A549 (cell line): Measurements from ENCODE around the gene LRIT2. TPM values are rescaled to one million over a fixed set of nuclear protein-coding genes. Genes with fewer than 3 reads are reported as not detected.

Experiments
- ATAC-seq, 2 experiments: fragments of 200-7000 bp in 1 of 2; fragments of >200 bp in 1 of 2; cut with Nextera tagmentation in 1 of 2; cut with Tn5 transposase in 1 of 2; 3 replicates each; pipeline versions ENCODE4 v1.8.0 to v1.9.1; 2018 to 2020; ENCODE audit warnings: mild to moderate bottlenecking in 1 of 2, moderate library complexity in 1 of 2
- CTCF ChIA-PET: fragments of 300-600 bp; sonication (Branson Sonifier 250); formaldehyde crosslinking; extraction: SDS; loops from one replicate; lab custom pipeline; 2021; ENCODE audit warnings: antibody characterized with exemption, inconsistent platforms; lab: Yijun Ruan, JAX
- POLR2A ChIA-PET: fragments of 350-600 bp; formaldehyde crosslinking; extraction: SDS; loops from one replicate; lab custom pipeline; 2021; ENCODE audit warnings: antibody characterized with exemption, inconsistent platforms; lab: Yijun Ruan, JAX
- DNase-seq, 2 experiments: peaks; one replicate each; pipeline versions ENCODE4 v3.0.0 to v3.0.0-alpha.2; 2011 to 2016; ENCODE audit warnings: low read depth in 1 of 2, low spot score in 1 of 2
- FAIRE-seq: peaks from 2 replicates; lab custom pipeline; 2011; peaks lifted over from hg19 to GRCh38; lab: Jason Lieb, UNC
- H3K27ac ChIP-seq, 2 experiments: fragments of >200 bp; sonication (Bioruptor Twin); formaldehyde crosslinking; 3 replicates each; pipeline ENCODE4 v1.5.1; 2016 to 2017
- H3K4me1 ChIP-seq: fragments of >200 bp; sonication (Bioruptor Twin); formaldehyde crosslinking; 3 replicates; pipeline ENCODE4 v1.6.1; 2016
- H3K4me2 ChIP-seq: fragments of >200 bp; sonication (Bioruptor Twin); formaldehyde crosslinking; 3 replicates; pipeline ENCODE4 v1.6.1; 2016
- H3K4me3 ChIP-seq: fragments of >200 bp; sonication (Bioruptor Twin); formaldehyde crosslinking; 3 replicates; pipeline ENCODE4 v1.5.1; 2016
- H3K9me3 ChIP-seq: fragments of >200 bp; sonication (Bioruptor Twin); formaldehyde crosslinking; 3 replicates; pipeline ENCODE4 v1.6.1; 2016
- BCL3 ChIP-seq: fragments of >200 bp; sonication (Bioruptor Twin); formaldehyde crosslinking; IDR thresholded peaks from 3 replicates; pipeline ENCODE4 v1.6.1; 2016
- CBX2 ChIP-seq: fragments of 200-600 bp; sonication (generic); IDR thresholded peaks from 2 replicates; pipeline ENCODE4 v1.6.1; 2016; ENCODE audit warnings: low read depth, mild to moderate bottlenecking, borderline replicate concordance
- CBX8 ChIP-seq: fragments of 200-600 bp; sonication (generic); IDR thresholded peaks from 2 replicates; pipeline ENCODE4 v1.6.1; 2016
- EP300 ChIP-seq, 2 experiments: fragments of >200 bp; sonication (Bioruptor Twin); formaldehyde crosslinking; IDR thresholded peaks; 2 replicates in 1 of 2; 3 replicates in 1 of 2; pipeline ENCODE4 v1.6.1; 2016 to 2017
- FOSB ChIP-seq: fragments of 250-450 bp; sonication (Bioruptor Pico); IDR thresholded peaks from 2 replicates; pipeline ENCODE4 v1.5.0; 2020; ENCODE audit warnings: mild to moderate bottlenecking, moderate library complexity
- GATA3 ChIP-seq: IDR thresholded peaks from 2 replicates; pipeline ENCODE4 v1.6.1; 2012; ENCODE audit warnings: borderline replicate concordance
- HDAC2 ChIP-seq: fragments of 200-600 bp; sonication (generic); IDR thresholded peaks from 2 replicates; pipeline ENCODE4 v1.6.1; 2016
- HES2 ChIP-seq: fragments of >200 bp; sonication (Bioruptor Twin); formaldehyde crosslinking; IDR thresholded peaks from 2 replicates; pipeline ENCODE4 v1.6.1; 2016
- HEYL ChIP-seq: fragments of 250-450 bp; sonication (Bioruptor Pico); IDR thresholded peaks from 2 replicates; pipeline ENCODE4 v1.8.0; 2021; ENCODE audit warnings: mild to moderate bottlenecking, moderate library complexity
- HOXB13 ChIP-seq: fragments of 250-450 bp; sonication (Bioruptor Pico); IDR thresholded peaks from 2 replicates; pipeline ENCODE4 v1.5.0; 2020; ENCODE audit warnings: low read depth, mild to moderate bottlenecking, moderate library complexity
- HOXB5 ChIP-seq: fragments of 250-450 bp; sonication (Bioruptor Pico); IDR thresholded peaks from 2 replicates; pipeline ENCODE4 v1.5.0; 2020; ENCODE audit warnings: mild to moderate bottlenecking, moderate library complexity
- JUN ChIP-seq, 2 experiments: fragments of >200 bp; sonication (Bioruptor Twin); formaldehyde crosslinking; IDR thresholded peaks; 2 replicates in 1 of 2; 3 replicates in 1 of 2; pipeline ENCODE4 v1.6.1; 2016 to 2017
- KDM1A ChIP-seq: fragments of 200-600 bp; sonication (generic); IDR thresholded peaks from 2 replicates; pipeline ENCODE4 v1.6.1; 2016; ENCODE audit warnings: low read depth, mild to moderate bottlenecking
- KDM5A ChIP-seq: fragments of 200-600 bp; sonication (generic); IDR thresholded peaks from 2 replicates; pipeline ENCODE4 v1.6.1; 2016; ENCODE audit warnings: antibody characterized with exemption, mild to moderate bottlenecking
- MAZ ChIP-seq: fragments of 150-350 bp; IDR thresholded peaks from 2 replicates; pipeline ENCODE4 v1.6.1; 2014; ENCODE audit warnings: antibody characterized with exemption, low read depth, low read length, borderline replicate concordance
- NPAS2 ChIP-seq: fragments of 250-450 bp; sonication (Bioruptor Pico); IDR thresholded peaks from 2 replicates; pipeline ENCODE4 v1.8.0; 2022; ENCODE audit warnings: mild to moderate bottlenecking, moderate library complexity, borderline replicate concordance
- NR3C1 ChIP-seq: fragments of >200 bp; sonication (Bioruptor Twin); formaldehyde crosslinking; IDR thresholded peaks from 3 replicates; pipeline ENCODE4 v1.6.1; 2017
- PHF8 ChIP-seq: fragments of 200-600 bp; sonication (generic); IDR thresholded peaks from 2 replicates; pipeline ENCODE4 v1.6.1; 2016; ENCODE audit warnings: low read depth, mild to moderate bottlenecking, antibody characterized with exemption, moderate library complexity, borderline replicate concordance
- POLR2A ChIP-seq: IDR thresholded peaks from 2 replicates; pipeline ENCODE4 v1.6.1; 2012; ENCODE audit warnings: mild to moderate bottlenecking, low read length
- POLR2AphosphoS2 ChIP-seq: conservative IDR thresholded peaks from 2 replicates; pipeline ENCODE4 v1.6.1; 2012; ENCODE audit warnings: low read length, improper control_type of control experiment, inconsistent platforms
- RAD21 ChIP-seq, 2 experiments: fragments of >200 bp in 1 of 2; sonication (Bioruptor Twin) in 1 of 2; formaldehyde crosslinking in 1 of 2; IDR thresholded peaks in 1 of 2; conservative IDR thresholded peaks in 1 of 2; 2 replicates in 1 of 2; 3 replicates in 1 of 2; pipeline ENCODE4 v1.6.1; 2012 to 2018; ENCODE audit warnings: inconsistent platforms in 1 of 2
- REST ChIP-seq: fragments of 200-600 bp; sonication (generic); IDR thresholded peaks from 2 replicates; pipeline ENCODE4 v1.6.1; 2016; ENCODE audit warnings: antibody characterized with exemption, mild to moderate bottlenecking, moderate library complexity
- SMC3 ChIP-seq: fragments of >200 bp; sonication (Bioruptor Twin); formaldehyde crosslinking; IDR thresholded peaks from 3 replicates; pipeline ENCODE4 v1.6.1; 2018; ENCODE audit warnings: inconsistent platforms
- TFCP2L1 ChIP-seq: fragments of 250-450 bp; sonication (Bioruptor Pico); IDR thresholded peaks from 2 replicates; pipeline ENCODE4 v1.5.0; 2021; ENCODE audit warnings: mild to moderate bottlenecking
- TP53 ChIP-seq: fragments of 250-450 bp; sonication (Bioruptor Pico); IDR thresholded peaks from 2 replicates; pipeline ENCODE4 v1.5.0; 2021; ENCODE audit warnings: mild to moderate bottlenecking, moderate library complexity
- WGBS: methylation state at CpG from one replicate; pipeline ENCODE4 v1.1.6; 2017; ENCODE audit errors: missing lambda C conversion rate; 5-methylcytosine and 5-hydroxymethylcytosine counted together
- polyA plus RNA-seq, 4 experiments: library from polyadenylated mRNA; depleted of rRNA in 3 of 4; stranded (reverse); fragments of >200 nt; fragmentation: RNase III in 1 of 4; extraction: RNeasy Plus Mini Kit Qiagen cat#74134 plus additional on column Dnase treatment in 1 of 4; gene quantifications; 2 replicates in 3 of 4; 3 replicates in 1 of 4; pipeline ENCODE4 v1.2.3, GENCODE V29; 2011 to 2017

The LRIT2 gene
- polyA plus RNA-seq, 2 of the 4 experiments (the other 2 are of a cell fraction) = not detected

- Histone ChIP-seq H3K9me3 (no peaks in the 10 kb centered on the region), H3K4me1 (no peaks in the 10 kb centered on the region), H3K4me3 (no peak overlapping the region), H3K27ac (no peak overlapping the region), H3K4me2 (no peak overlapping the region)
- ChIA-PET POLR2A (no interaction called here), CTCF (interaction anchor here (1.2 to 1.6 kb wide), 2 partner anchors 8 to 42 kb away, joined by 3 to 6 read pairs; no protein-coding TSS in a partner anchor)
- FAIRE-seq (no peak), ATAC-seq (no peak), DNase-seq (no peak)
- WGBS = 0% methylated on average over 2 of the region's 3 CpGs
- TF ChIP-seq POLR2A = no peak
- TF ChIP-seq HDAC2 = no peak
- no peak for TF ChIP-seq TFCP2L1 (CRISPR knock-in tag)
- no peak for TF ChIP-seq JUN (IDR thresholded peaks at IDR 0.05)
- no peak for TF ChIP-seq RAD21 (conservative IDR thresholded peaks at IDR 0.05 in 1 of 2, IDR thresholded peaks at IDR 0.05 in 1 of 2)
- no peak for TF ChIP-seq CBX8
- no peak for TF ChIP-seq MAZ
- TF ChIP-seq FOSB (CRISPR knock-in tag) = no peak
- TF ChIP-seq HOXB5 (CRISPR knock-in tag) = no peak
- TF ChIP-seq BCL3 = no peak
- TF ChIP-seq CBX2 = no peak
- TF ChIP-seq SMC3 = no peak
- no peak for TF ChIP-seq REST
- no peak for TF ChIP-seq NPAS2
- TF ChIP-seq HES2 = no peak
Measured at GRCh38 chr10:84190621-84191020, 34.7 kb downstream of the LRIT2 start.

GRCh38 chr10:84188815-84189214 is 36.5 kb downstream of the LRIT2 start:
- ATAC-seq (no peak), DNase-seq (no peak), FAIRE-seq (no peak)
- ChIA-PET POLR2A (no interaction called here), CTCF (interaction anchor here (0.9 to 1.0 kb wide), 2 partner anchors 17 to 76 kb away, joined by 3 read pairs; no protein-coding TSS in a partner anchor)
- no peaks in the 10 kb centered on the region for H3K9me3 ChIP-seq
- no peak overlapping the region for H3K27ac ChIP-seq
- no peak overlapping the region for H3K4me3 ChIP-seq
- WGBS = 26% methylated on average over 3 of the region's 3 CpGs
- H3K4me1 ChIP-seq = no peaks in the 10 kb centered on the region
- TF ChIP-seq HOXB13 (no peak), HDAC2 (no peak), POLR2AphosphoS2 (no peak), HEYL (CRISPR knock-in tag) (no peak), GATA3 (no peak), FOSB (CRISPR knock-in tag) (no peak), PHF8 (no peak), MAZ (no peak), NR3C1 (no peak), TP53 (CRISPR knock-in tag) (no peak), EP300 (IDR thresholded peaks at IDR 0.05) (no peak), RAD21 (conservative IDR thresholded peaks at IDR 0.05 in 1 of 2, IDR thresholded peaks at IDR 0.05 in 1 of 2) (no peak), POLR2A (no peak), KDM1A (no peak), KDM5A (no peak)
- no peak overlapping the region for H3K4me2 ChIP-seq
